NCI-H2171 (cell line): Measurements from ENCODE around the gene AGPAT1.
"Not testable (repeated sequence)": the region's sequence is repeated elsewhere in the genome, so short reads cannot be mapped to it uniquely, and the experiment has no call there.

Experiments used
- DNase-seq: peaks from one replicate; lab custom pipeline; 2025; lab: John Stamatoyannopoulos, UW

AGPAT1 gene, protein sequence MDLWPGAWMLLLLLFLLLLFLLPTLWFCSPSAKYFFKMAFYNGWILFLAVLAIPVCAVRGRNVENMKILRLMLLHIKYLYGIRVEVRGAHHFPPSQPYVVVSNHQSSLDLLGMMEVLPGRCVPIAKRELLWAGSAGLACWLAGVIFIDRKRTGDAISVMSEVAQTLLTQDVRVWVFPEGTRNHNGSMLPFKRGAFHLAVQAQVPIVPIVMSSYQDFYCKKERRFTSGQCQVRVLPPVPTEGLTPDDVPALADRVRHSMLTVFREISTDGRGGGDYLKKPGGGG

DNA sequence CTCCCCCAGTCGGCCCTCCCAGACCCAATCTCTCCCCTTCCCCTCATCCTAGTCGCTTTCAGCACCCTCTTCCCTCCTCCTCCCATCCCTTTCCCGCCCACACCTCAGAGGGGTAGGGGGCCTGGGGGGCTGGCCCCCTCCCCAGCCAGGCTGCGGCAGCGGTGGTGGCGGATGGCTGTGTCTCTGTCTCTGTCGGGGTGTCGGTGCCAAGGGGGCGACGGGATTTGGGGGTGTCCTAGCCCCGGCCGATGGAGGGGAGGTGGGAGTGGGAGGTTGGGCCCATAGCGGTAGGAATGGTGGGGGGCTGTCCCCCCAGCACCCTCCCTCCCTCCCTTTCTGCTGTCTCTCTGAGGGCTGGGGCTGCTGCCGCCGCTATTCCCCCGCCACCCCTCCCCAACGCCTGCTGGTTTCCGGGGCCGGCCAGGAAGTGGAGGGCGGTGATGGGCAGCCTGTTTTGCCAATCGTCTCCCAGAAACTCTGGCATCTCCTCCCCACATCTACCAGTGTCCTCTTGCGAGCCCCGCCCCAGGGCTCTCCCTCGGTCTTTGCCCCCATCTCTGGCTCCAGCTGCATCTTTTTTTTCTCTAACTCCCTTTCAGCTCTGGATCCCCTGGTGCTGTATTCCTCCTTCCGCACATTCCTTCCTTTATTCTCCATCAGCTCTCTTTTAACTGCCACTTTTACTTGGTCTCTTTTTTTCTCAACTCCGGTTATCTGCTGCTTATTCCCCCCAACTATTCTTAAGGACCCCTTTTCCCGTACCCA, at the start of gene AGPAT1:
AGPAT1 (minus strand) TSS at position 374 of the 765 bp plus-strand sequence. CDS start 4,588 bp downstream, outside the sequence.
- peak; percentile 93 for DNase-seq

DNA sequence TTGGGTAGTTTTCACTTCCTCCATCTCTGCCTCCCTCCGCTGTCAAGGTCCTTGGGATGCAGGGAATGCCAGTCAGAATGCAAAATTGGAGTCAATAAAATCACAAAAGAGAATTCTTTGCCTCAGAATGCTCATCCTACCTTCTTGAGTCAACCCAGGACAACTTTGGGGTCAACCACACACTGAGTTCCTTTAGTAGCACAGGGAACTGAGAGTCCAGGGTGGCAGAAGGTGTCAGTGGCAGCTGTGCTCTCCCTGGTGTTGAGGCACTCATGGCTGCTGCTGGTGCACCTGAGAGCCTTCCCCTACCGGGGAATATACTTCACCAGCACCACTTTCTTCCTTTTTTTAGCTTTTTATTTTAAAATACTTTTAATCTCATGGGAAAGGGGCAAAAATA, 48.8 kb upstream of the AGPAT1 start:
- DNase-seq, result no peak

DNA sequence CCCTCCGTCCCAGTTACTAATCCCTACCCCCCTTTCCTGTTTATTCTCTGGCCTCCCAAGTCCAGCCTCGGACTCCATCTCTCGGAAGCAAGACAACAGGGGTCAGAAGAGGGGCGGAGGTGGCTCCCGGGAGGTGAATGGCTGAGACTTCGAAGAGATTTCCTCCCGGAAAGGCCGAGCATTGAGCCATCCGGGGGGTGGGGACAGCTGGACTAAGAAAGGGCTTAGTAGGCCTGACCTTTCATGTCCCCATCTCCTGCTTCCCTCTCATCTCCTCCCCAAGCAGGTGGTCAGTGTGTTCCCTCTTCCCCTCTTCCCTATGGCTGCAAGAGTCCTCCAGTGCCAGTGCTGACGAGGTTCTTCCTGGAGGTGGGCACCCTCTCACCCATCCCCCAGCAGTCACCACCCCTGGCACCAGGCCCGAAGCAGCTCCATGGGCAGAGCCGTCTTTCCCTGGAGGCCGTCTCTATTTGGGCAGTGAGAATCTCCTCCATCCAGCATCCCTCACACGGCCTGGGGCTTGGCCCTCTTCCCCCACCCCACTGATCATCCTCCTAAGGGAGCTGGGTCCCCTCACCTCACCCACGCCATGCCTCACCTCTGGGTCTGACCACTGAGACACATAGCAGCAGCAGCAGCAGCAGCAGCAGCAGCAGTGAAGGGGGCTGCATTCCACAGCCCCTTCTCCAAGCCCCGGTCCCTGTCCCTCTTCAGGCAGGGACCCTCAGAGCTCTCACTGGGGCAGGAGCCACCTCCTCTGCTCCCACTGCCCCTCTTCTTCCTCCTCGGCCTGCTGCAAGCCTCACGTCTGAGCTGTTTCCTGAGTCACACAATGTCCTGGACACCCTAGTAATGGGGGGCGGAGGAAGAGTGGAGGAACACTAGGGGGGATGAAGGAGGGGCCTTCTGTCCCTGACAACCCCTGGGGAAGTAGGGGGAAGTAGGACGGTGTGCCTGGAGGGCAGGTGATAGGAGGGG, 47.7 kb upstream of the AGPAT1 start, which contains the start of gene NOTCH4:
NOTCH4 (minus strand) TSS at position 810 of the 978 bp plus-strand sequence; CDS start at position 671, 139 bp downstream.
- DNase-seq, result no peak

DNA sequence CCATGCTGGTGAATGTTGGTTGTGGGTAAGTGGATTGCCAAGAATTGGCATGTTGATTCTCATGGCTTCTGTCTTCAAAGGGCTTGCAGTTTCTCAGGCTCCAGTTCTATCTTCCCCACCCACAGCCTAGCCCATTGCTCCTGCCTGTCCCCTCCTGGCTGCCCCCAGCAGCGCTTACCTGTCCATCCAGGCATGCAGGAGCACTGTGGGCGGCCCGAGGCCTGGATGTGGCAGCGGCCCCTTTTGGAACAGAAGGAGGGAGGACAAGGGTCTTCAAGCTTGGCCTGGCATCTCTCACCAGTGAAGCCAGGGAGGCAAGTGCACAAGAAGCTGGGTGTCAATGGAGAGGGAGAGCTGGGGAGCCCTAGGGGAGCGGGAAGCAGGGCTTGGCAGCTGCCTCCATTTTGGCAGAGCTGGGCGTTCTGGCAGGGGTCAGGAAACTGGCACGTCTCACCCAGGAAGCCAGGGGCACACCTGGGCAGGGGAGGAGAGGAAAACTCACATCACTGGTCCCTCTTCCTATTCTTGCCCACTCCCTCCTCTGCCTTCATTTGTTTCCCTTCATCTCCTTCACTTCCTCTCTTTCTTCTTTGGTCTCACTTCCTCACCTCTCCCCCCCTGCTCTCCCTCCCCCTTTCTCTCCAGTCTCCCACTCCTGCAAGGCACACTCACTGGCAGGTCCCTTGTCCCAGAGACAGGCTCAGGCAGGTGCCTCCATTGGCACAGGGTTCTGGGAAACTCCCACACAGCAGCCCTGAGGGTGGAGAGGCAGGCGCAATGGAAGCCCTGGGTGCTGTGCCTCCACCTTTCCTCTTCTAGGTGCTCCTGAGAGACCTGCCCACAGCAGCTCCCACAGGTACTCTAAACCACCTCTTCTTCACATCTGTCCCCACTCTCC, 46.7 kb upstream of the AGPAT1 start:
- DNase-seq, result no peak

DNA sequence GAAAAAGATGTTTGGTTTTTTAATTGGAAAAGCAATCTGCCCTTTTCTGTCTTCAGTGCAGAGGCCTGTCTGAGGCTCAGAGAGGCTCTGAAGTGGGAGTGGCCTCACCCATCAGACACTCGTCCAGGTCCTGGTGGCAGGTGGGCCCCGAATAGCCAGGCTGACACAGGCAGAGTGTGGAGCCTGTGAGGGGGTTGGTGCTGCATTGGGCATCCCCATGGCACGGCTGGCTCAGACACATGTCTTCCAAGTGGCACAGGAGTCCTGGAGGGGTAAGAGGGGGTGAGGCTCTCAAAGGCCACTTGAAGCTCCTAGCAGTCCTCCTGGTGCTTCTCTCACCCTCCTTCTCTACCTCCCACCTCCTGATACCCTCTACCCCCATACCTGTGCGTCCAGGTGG, 44.1 kb upstream of the AGPAT1 start:
- no peak for DNase-seq

DNA sequence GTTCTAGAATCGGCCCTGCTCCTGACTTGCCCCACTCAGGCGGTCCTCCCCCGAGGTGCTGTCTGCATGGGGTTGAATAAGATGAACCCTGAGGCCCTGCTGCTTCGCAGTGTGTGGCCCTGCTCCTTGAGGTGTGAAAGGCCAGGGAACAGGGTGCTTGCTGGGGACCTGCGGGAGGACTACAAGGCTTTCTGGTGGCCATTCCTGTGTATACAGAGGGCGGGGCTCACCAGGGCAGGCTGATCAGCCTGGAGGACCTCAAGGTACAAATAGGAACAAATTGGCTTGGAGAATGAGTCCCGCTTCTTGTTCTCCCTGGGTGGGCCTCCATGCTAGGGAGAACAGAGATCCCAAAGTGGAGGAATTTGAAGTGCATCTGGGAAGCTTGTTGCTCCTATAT, 42.3 kb upstream of the AGPAT1 start:
- no peak for DNase-seq

DNA sequence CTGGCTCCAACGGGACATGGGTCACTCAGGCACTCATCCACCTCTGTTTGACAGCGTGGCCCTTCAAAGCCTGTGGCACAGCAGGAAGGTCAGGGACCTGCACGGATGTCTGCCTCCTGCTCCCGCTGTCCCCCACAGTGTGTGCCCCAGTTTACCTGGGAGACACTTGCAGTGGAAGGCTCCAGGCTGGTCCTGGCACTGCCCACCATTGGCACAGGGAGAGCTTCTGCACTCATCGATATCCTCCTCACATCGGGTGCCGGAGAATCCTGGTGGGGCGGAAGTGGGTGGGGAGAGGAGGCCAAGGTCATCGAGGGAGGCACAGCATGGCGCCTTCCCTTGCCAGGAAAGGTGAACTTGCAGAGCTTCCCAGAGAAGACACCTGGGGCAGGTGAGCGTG, 41.1 kb upstream of the AGPAT1 start:
- no peak for DNase-seq

DNA sequence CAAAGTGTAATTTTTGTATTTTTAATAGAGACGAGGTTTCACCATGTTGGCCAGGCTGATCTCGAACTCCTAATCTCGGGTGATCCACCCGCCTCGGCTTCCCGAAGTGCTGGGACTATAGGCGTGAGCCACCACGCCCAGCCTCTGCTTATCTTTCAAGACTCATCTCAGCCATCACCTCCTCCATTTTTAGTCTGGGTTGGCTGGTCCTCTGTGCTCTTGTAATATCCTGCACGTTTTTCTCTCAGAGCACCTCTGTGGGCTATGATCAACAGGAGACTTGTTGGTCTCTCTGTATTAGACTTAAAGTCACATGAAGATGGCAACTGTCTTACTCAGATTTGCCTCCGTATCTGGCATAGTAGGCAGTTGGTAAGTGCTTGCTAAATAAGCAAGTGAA, 40.4 kb upstream of the AGPAT1 start:
- DNase-seq, result no peak

DNA sequence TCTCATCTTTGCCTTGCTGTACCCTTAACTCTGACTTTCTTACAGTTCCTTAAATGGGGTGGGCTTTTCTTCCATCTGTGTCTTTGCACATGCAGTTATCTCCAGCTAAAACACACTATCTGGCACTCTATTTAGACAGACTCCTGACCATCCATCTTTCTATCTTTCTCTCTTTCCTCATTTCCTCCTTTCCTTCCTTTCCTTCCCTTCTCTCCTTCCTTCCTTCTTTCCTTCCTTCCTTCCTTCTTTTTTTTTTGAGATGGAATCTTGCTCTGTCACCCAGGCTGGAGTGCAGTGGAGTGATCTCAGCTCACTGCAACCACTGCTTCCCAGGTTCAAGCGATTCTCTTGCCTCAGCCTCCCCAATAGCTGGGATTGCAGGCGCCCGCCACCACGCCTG, 39.7 kb upstream of the AGPAT1 start:
- no peak for DNase-seq

DNA sequence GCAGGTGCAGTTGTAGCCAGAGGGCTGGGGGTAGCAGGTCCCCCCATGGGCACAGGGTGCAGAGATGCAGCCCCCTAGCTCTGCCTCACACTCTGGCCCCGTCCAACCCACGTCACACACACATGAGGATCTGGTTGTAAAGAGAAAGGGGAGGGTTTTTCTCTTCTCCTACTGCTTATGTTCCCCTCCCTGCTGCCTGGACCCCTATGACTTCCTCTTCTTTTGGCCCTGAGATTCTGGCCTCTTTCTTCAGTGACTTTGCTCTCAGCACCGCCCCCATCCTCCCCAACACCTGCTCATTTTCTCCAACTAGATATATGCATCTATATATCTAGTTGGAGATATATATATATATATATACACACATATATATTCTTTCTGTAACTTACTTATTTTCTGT, 38.2 kb upstream of the AGPAT1 start:
- DNase-seq, result no peak

DNA sequence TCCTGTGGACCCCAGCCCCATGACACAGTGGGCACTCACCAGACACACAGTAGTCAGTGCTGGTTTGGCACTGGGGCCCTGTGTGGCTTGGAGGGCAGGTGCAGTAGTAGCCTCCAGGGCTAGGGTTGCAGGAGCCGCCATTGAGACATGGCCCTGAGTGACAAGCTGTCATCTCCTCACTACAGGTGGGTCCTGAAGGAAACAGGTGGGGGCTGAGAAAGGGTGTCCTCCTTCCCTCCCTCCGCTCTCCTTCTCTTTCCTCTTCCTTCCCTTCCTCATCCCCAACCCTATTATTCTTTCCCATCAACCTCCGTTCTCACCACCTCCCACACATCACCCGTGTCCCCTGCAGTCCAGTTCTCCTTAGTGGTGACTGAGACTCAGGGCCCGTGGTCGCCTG, 37.8 kb upstream of the AGPAT1 start:
- no peak for DNase-seq

DNA sequence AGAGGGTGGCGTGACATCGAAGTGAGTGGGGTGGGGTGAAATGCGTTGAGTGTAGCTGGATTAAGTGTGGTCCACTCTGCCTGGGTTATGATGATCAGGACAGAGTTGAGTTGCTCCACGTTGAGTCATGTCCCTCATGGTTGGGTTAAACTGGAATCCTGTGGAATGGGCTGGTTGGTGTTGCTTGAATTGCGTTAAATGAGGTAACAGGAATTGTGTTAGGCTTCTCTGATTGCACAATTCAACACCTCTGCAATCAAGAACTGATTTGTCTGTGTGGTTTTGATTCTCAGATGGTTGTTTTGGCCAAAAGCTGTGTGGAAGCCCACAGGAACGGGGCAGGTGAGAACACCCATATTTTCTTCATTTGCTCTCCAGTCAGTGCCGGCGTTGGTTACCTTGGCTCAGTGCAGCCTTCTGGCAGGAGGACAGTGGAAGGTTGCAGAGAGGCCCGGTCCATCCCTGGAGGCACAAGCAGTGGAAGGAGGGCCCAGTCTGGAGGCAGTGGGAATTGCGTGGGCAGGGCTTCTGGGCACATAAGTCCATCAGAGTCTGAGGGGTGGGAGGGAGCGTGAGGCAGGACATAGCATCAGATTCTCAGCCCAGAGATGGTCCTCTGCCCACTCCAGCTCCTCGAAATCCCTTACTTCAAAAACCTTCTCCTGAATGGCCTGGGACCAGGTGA, 36.3 kb upstream of the AGPAT1 start:
- DNase-seq, result no peak

DNA sequence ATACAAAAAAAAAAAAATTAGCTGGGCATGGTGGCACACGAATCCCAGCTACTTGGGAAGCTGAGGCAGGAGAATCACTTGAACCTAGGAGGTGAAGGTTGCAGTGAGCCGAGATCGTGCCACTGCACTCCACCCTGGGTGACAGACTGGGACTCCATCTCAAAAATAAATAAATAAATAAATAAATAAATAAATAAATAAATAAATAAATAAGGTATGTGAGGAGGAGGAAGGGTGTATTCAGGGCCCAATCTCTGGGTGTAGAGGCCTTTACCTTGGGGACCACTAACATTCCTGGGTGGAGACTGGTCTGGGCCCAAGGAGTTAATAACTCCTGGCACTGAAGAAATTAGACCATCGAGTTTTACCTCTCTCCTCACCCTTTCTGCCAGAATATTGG, 35.5 kb upstream of the AGPAT1 start:
- DNase-seq, result not testable (repeated sequence)

DNA sequence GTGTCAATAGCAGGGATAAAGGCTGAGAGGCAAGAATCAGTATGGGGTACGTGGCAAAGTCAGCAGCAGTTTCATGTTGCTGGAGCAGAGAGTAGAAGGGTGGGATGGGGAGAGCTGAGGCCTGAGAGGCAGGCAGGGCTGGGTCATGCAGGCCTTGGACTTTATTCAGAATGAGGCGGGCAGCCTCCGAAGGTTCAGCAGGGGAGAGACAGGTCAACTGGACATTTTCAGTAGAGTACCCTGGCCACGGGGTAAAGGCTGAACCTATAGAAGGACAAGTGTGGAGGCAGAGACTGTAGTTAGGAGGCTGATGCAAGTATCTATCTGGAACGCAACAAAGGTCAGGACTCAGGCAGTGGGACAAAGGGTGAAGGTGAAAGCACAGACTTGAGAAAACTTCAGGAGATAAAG, 34.3 kb upstream of the AGPAT1 start:
- no peak for DNase-seq

DNA sequence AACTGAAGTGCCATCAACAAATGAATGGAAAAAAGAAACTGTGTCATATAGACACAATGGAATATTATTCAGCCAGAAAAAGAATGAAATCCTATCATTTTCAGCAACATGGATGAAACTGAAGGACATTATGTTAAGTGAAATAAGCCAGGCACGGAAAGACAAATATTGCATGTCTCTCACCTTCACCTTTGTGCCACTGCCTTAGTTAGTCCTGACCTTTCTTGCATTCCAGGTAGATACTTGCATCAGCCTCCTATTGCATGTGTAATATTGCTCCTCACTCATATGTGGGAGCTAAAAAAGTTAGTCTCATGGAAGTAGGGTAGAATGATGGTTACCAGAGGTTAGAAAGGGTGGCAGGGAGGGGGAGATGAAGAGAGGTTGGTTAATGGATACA, 33.1 kb upstream of the AGPAT1 start:
- DNase-seq, result no peak

DNA sequence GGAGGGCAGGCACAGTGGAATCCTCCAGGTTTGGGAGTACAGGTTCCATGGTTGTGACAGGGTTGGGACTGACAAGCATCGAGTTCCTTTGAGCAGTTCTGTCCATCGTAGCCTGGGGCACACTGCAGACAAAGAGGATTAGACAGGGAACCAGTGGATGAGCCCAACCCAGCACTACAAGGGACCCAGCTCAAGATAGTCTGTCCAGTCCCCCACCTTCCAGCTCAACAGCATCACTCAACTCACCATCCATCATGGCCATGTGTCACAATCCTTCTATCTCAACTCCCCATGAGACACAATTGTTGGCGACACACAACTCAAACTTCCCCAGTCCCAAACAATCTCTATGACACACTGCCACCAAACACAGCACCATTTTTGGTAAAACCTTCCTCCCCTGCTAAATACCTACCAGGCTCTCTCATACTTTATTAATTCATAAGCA, 28.4 kb upstream of the AGPAT1 start:
- no peak for DNase-seq

DNA sequence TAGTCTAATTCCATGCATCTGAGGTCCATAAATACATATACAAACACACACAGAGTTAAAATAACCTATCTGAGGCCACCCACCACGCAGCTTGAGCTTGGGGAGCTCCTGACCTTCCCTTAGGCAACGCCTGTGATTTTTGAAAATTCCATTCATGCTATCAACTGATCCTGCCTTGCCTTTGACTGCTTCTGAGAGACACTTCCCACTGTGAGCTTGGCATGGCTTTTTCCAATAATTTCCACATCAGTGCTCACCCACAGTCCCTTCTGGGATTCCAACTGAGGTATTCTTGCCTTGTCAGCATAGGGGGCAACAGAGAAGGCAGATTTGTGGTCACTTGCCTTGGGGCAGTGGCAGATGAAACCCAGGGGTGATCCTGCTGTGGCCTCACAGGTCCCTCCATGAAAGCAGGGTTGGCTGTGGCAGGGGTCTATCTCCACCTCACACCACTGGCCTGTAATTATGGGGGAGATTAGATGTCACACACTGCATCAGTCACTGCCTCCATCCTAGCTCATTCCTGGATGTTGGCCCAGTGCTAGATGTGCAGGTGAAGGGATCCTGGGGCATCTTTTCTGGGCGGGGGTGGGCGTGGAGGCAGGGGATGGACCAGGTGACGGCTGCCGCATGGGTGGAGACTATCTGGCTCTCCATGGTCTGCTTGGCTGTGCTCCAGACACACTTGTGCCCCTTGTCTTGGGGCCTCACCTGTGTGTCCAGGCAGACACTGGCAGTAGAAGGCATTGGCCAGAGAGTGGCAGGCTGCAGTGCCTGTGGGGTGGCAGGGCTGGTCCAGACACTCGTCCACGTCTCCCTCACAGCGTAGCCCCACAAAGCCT, 27.8 kb upstream of the AGPAT1 start:
- DNase-seq, result no peak

DNA sequence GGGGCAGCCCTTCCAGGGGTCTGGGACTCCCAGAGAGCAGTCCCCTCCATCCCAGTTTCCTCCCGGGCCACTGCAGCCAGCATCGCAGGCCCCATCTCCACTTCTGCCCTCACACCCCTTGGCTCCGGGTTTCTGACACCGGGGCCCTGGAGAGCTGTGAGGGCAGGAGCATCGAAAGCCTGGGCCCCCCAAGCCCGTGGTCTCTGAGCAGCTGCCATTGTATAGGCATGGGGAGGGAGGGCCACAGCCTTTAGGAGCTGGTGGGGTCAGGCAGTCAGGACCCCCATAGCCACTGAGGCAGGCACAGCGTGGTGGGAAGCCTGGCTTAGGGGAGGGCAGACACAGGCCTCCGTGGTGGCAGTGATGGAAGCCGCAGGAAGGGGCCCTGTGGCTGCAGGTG, 26.3 kb upstream of the AGPAT1 start:
- DNase-seq, result no peak

DNA sequence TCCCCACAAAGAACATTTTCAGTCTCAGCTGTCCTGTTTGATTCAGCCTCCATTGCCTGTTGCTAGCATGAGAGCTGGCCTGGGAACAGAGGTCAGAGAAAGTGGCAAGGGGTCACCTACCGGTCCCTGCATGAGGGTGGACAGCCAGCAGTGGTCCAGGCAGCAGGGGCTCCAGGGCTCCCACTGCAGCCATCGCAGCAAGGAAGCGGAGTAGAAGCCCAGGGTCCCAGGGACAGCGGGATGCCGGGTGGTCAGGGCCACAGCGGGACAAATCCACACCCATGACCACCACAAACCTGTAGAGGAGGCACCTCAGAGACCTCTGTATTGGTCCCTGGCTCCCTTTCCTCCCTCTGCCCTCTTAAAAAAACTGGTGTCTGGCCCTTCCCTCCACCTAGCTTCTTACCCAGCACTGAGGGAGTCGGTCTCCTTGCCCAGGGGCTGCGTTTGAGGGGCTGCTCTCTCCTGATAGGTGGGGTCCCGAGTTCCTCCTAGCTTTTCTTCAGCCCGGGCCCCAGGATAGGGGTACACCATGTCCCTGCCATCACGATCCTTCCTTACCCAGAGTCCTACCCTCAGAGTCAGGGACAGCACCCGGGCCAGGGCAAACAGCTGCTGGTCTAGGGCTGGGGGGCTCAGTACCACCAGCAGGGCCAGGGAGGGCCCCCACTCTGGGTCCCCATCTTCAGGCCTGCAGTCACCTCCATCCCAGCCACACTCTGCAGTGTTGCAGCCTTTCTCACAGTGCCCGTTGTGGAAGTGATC, 25.0 kb upstream of the AGPAT1 start:
- DNase-seq, result no peak
